ENCODE measurements around the gene FMO2.
A peak's percentile ranks its signal among the peaks of the same experiment; 100 is the strongest.

The FMO2 gene

GRCh38 chr1:171245458-171246064, 60.5 kb downstream of the FMO2 start:
- H3K4me3 ChIP-seq (ENCODE audit: low read depth, low read length): no peak overlapping the region

DNA sequence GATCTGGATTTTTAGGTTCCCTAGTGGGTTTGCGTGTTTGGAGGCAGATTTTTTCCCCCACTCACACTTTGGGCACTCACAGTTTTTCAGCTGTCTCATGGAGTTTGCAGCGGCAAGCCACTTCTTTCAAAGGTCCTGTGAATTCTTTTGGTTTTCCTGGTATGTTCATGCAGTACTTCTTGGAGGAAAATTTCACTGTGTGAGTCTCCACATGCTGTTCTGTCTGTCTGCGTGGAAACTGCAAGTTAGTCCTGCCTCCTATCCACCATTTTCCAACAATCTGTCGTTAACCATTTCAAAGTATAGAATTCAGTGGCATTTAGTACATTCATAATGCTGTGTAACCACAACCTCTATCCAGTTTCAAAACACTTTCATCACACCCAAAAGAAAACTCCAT, 62.4 kb downstream of the FMO2 start:
- 0 out of 2 replicates have a peak, but pooled peaks cover 5% of the 10 kb centered on the region for H3K27me3 ChIP-seq
- TF ChIP-seq, protein P1, sequence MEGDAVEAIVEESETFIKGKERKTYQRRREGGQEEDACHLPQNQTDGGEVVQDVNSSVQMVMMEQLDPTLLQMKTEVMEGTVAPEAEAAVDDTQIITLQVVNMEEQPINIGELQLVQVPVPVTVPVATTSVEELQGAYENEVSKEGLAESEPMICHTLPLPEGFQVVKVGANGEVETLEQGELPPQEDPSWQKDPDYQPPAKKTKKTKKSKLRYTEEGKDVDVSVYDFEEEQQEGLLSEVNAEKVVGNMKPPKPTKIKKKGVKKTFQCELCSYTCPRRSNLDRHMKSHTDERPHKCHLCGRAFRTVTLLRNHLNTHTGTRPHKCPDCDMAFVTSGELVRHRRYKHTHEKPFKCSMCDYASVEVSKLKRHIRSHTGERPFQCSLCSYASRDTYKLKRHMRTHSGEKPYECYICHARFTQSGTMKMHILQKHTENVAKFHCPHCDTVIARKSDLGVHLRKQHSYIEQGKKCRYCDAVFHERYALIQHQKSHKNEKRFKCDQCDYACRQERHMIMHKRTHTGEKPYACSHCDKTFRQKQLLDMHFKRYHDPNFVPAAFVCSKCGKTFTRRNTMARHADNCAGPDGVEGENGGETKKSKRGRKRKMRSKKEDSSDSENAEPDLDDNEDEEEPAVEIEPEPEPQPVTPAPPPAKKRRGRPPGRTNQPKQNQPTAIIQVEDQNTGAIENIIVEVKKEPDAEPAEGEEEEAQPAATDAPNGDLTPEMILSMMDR (IDR thresholded peaks at IDR 0.05; ENCODE audit: low read depth, low read length): no peak
- DNase-seq: no peak
- no peaks in the 10 kb centered on the region for H3K36me3 ChIP-seq
- H3K9me3 ChIP-seq: no peaks in the 10 kb centered on the region; the same call in 1 of the 2 replicates
- no peaks in the 10 kb centered on the region for H3K4me1 ChIP-seq
- H3K4me3 ChIP-seq (ENCODE audit: low read depth, low read length): no peak overlapping the region

More at GRCh38 chr1:171245458-171246064, 60.5 kb downstream of the FMO2 start:
- DNase-seq: no peak
- Histone ChIP-seq H3K4me1 (no peaks in the 10 kb centered on the region), H3K9me3 (no peaks in the 10 kb centered on the region; the same call in 1 of the 2 replicates), H3K36me3 (no peaks in the 10 kb centered on the region), H3K27me3 (no peaks in the 10 kb centered on the region)
- TF ChIP-seq, protein P1 (IDR thresholded peaks at IDR 0.05; ENCODE audit: low read depth, low read length): peak; percentile 83

GRCh38 chr1:171248302-171248701, 63.2 kb downstream of the FMO2 start, which contains the start of gene FMO1:
FMO1 (plus strand) TSS chr1:171248494; CDS start chr1:171258088, 9,594 bp downstream.
- Histone ChIP-seq H3K4me3 (ENCODE audit: low read depth, low read length) (no peak within 1 kb of the TSS), H3K4me1 (no peaks in the 10 kb centered on the region), H3K27me3 (0 out of 2 replicates have a peak, but pooled peaks cover 5% of the 10 kb centered on the region), H3K36me3 (no peaks in the 10 kb centered on the region), H3K9me3 (no peaks in the 10 kb centered on the region; the same call in 1 of the 2 replicates)
- no peak for DNase-seq
- TF ChIP-seq, protein P1 (IDR thresholded peaks at IDR 0.05; ENCODE audit: low read depth, low read length): no peak

- DNase-seq: no peak
- Histone ChIP-seq H3K4me3 (ENCODE audit: low read depth, low read length) (no peak overlapping the region), H3K36me3 (no peaks in the 10 kb centered on the region), H3K4me1 (no peaks in the 10 kb centered on the region), H3K9me3 (no peaks in the 10 kb centered on the region; the same call in 1 of the 2 replicates), H3K27me3 (0 out of 2 replicates have a peak, but pooled peaks cover 5% of the 10 kb centered on the region)
- TF ChIP-seq, protein P1 (IDR thresholded peaks at IDR 0.05; ENCODE audit: low read depth, low read length): no peak
Observed at GRCh38 chr1:171248841-171249240, 63.7 kb downstream of the FMO2 start.

DNA sequence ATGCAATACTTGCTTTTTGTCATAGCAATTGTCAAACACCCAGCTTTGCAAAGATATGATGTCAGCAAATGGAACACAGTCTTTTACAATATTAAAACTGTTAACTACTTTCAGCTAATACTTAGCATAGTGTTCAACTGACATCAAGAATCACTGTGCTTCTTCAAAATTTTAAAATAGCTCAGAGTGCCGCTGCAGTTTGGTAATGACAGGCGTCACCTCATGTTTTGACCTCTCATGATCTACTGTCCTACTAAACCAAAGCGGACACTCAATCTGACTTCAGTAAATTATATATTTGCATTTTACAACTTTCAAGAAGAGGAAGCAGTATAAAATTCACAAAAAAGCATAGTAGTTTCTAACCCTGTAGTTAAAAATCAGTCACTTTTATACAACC, 65.2 kb downstream of the FMO2 start:
- DNase-seq: no peak
- H3K36me3 ChIP-seq: no peaks in the 10 kb centered on the region
- H3K9me3 ChIP-seq: no peaks in the 10 kb centered on the region; the same call in 1 of the 2 replicates
- H3K4me3 ChIP-seq (ENCODE audit: low read depth, low read length): no peak overlapping the region
- peaks cover 7% of the 10 kb centered on the region; the same call in 1 of the 2 replicates for H3K27me3 ChIP-seq
- H3K4me1 ChIP-seq: no peaks in the 10 kb centered on the region
- TF ChIP-seq, protein P1 (IDR thresholded peaks at IDR 0.05; ENCODE audit: low read depth, low read length): no peak

Measured in BE2C (cell line).